Lung (tissue), 12 donors: ENCODE data around the gene PLBD2. TPM values are rescaled to one million over a fixed set of nuclear protein-coding genes. Genes with fewer than 3 reads are reported as not detected.

Source experiments
- ATAC-seq: fragments of 200-7000 bp; cut with Tn5 transposase; one replicate; pipeline ENCODE4 v1.9.1; 2020; ENCODE audit warnings: moderate number of reproducible peaks; ENCODE audit not compliant: insufficient read depth, low FRiP score
- DNase-seq, 3 donors: peaks; one replicate each; pipeline ENCODE4 v3.0.0-alpha.2; 2013 to 2017
- H3K27ac ChIP-seq, 2 donors: one replicate each; pipeline ENCODE4 v1.5.1; 2013; ENCODE audit warnings: mild to moderate bottlenecking in 2 of 2, moderate library complexity in 2 of 2, control low read depth in 1 of 2, inconsistent platforms in 1 of 2, low read depth in 1 of 2, low read length in 1 of 2
- H3K27me3 ChIP-seq, 3 donors: one replicate each; pipeline ENCODE4 v1.5.1; 2013; ENCODE audit warnings: low read length in 2 of 3; ENCODE audit not compliant: control insufficient read depth in 3 of 3, insufficient read depth in 3 of 3
- H3K36me3 ChIP-seq, 4 donors: one replicate each; pipeline ENCODE4 v1.5.1; 2013; ENCODE audit warnings: low read length in 4 of 4, mild to moderate bottlenecking in 1 of 4, moderate library complexity in 1 of 4; ENCODE audit not compliant: control insufficient read depth in 4 of 4, insufficient read depth in 4 of 4
- H3K4me1 ChIP-seq, 5 donors: one replicate each; pipeline ENCODE4 v1.5.1; 2013; ENCODE audit warnings: low read length in 5 of 5, mild to moderate bottlenecking in 2 of 5, moderate library complexity in 1 of 5; ENCODE audit not compliant: control insufficient read depth in 5 of 5, insufficient read depth in 5 of 5
- H3K4me3 ChIP-seq: one replicate; pipeline ENCODE4 v1.5.1; 2013; ENCODE audit warnings: mild to moderate bottlenecking, control low read depth, moderate library complexity
- H3K9ac ChIP-seq, 2 donors: one replicate each; pipeline ENCODE4 v1.5.1; 2013; ENCODE audit warnings: low read length in 2 of 2, control low read depth in 1 of 2; ENCODE audit not compliant: insufficient read depth in 1 of 2
- H3K9me3 ChIP-seq, 4 donors: one replicate each; pipeline ENCODE4 v1.5.1; 2013; ENCODE audit warnings: low read length in 3 of 4, mild to moderate bottlenecking in 1 of 4, moderate library complexity in 1 of 4; ENCODE audit not compliant: control insufficient read depth in 4 of 4, insufficient read depth in 3 of 4
- CTCF ChIP-seq: IDR thresholded peaks from 2 replicates; pipeline ENCODE4 v1.5.1; 2012; ENCODE audit warnings: mild to moderate bottlenecking; ENCODE audit errors: control extremely low read depth, extremely low read depth
- WGBS, 2 donors: extraction: QIAGEN DNeasy Blood & Tissue Kit; methylation state at CpG; one replicate each; pipeline ENCODE4 v1.1.7; 2013; 5-methylcytosine and 5-hydroxymethylcytosine counted together
- polyA plus RNA-seq, 2 donors: library from polyadenylated mRNA; stranded (reverse); fragments of 200-250 nt; gene quantifications; one replicate each; pipeline ENCODE4 v1.2.1, GENCODE V29; 2013
- total RNA-seq, 2 donors: library from RNA; depleted of rRNA in 1 of 2; stranded (reverse); fragments of >200 nt in 1 of 2; gene quantifications; one replicate each; pipeline ENCODE4 v1.2.1, GENCODE V29; 2014 to 2021
- donor health status: control.
- donor health status: control.
- donor health status: Bipolar disorder and iron deficiency.
- donor health status: healthy.
- donor health status: DM: yes; HTN: yes; CAD: no.

PLBD2 gene
- total and polyA plus RNA-seq, 4 donors = 16.4 to 48.9 (median 21.6) TPM

GRCh38 chr12:113332688-113333417 is 25.5 kb upstream of the PLBD2 start:
- no peaks in the 10 kb centered on the region for H3K9me3 ChIP-seq
- DNase-seq = peak in 1 of 3 donors; percentile 23
- H3K9ac ChIP-seq = no peak overlapping the region
- peak overlapping the region in 1 of 2 donors; percentile 13 for H3K27ac ChIP-seq
- H3K27me3 ChIP-seq = no peaks in the 10 kb centered on the region
- ATAC-seq = no peak
- TF ChIP-seq CTCF = no peak
- H3K36me3 ChIP-seq = peaks cover 0 to 30% (median 2%) of the 10 kb centered on the region in 4 donors
- peaks cover 0 to 16% (median 4%) of the 10 kb centered on the region in 5 donors for H3K4me1 ChIP-seq
- WGBS, 2 donors = 64 to 79% methylated on average over 17 of the region's 17 CpGs
- H3K4me3 ChIP-seq = no peak overlapping the region

- ATAC-seq (no peak), DNase-seq (peak in 1 of 3 donors; percentile 13)
- H3K27ac ChIP-seq = no peak overlapping the region
- H3K9me3 ChIP-seq = no peaks in the 10 kb centered on the region
- H3K36me3 ChIP-seq = peaks cover 0 to 28% (median 2%) of the 10 kb centered on the region in 4 donors
- no peak overlapping the region for H3K9ac ChIP-seq
- H3K4me1 ChIP-seq = peaks cover 0 to 15% (median 4%) of the 10 kb centered on the region in 5 donors
- TF ChIP-seq CTCF = no peak
- no peak overlapping the region for H3K4me3 ChIP-seq
- H3K27me3 ChIP-seq = no peaks in the 10 kb centered on the region
- WGBS, 2 donors = 79 to 85% methylated on average over 5 of the region's 5 CpGs
Observed at GRCh38 chr12:113333418-113333750, 25.0 kb upstream of the PLBD2 start.

- ATAC-seq (peak; percentile 9), DNase-seq (peak in 2 of 3 donors; percentile 12 to 24)
- Histone ChIP-seq H3K27ac (peak overlapping the region; percentile 84 to 91), H3K9ac (peak overlapping the region in 1 of 2 donors; percentile 54), H3K4me1 (peaks cover 0 to 12% (median 4%) of the 10 kb centered on the region in 5 donors), H3K4me3 (peak overlapping the region; percentile 75), H3K27me3 (no peaks in the 10 kb centered on the region), H3K9me3 (no peaks in the 10 kb centered on the region), H3K36me3 (peaks cover 0 to 23% (median 2%) of the 10 kb centered on the region in 4 donors)
- TF ChIP-seq CTCF = no peak
- WGBS, 2 donors = 16 to 20% methylated on average over 27 of the region's 27 CpGs
Observed at GRCh38 chr12:113333877-113334785, 24.3 kb upstream of the PLBD2 start.
